IPS-11a (cell line): ENCODE data around the gene OTOA.
"Not testable (repeated sequence)": the region's sequence is repeated elsewhere in the genome, so short reads cannot be mapped to it uniquely, and the experiment has no call there.

Experiments used
- H3K4me3 ChIP-seq: one replicate; pipeline ENCODE4 v1.5.1; 2013; ENCODE audit warnings: low read depth, low read length, control low read depth

OTOA gene

GRCh38 chr16:21667575-21667974 lies 3.8 kb downstream of the OTOA start:
- H3K4me3 ChIP-seq = no peak overlapping the region

- no peak overlapping the region for H3K4me3 ChIP-seq
Observed at GRCh38 chr16:21673469-21673868, 9.7 kb downstream of the OTOA start.

GRCh38 chr16:21674456-21674855 lies 10.7 kb downstream of the OTOA start:
- not testable (repeated sequence) for H3K4me3 ChIP-seq

GRCh38 chr16:21680714-21681113 lies 16.9 kb downstream of the OTOA start:
- not testable (repeated sequence) for H3K4me3 ChIP-seq

- H3K4me3 ChIP-seq = no peak overlapping the region
Observed at GRCh38 chr16:21683184-21683583, 19.4 kb downstream of the OTOA start.

GRCh38 chr16:21684199-21684598 lies 20.4 kb downstream of the OTOA start:
- no peak overlapping the region for H3K4me3 ChIP-seq

- H3K4me3 ChIP-seq = no peak overlapping the region
Observed at GRCh38 chr16:21685034-21685455, 21.3 kb downstream of the OTOA start.

- no peak overlapping the region for H3K4me3 ChIP-seq
Observed at GRCh38 chr16:21689107-21689506, 25.3 kb downstream of the OTOA start.

- H3K4me3 ChIP-seq = not testable (repeated sequence)
Observed at GRCh38 chr16:21690967-21691366, 27.2 kb downstream of the OTOA start.

GRCh38 chr16:21694609-21695008 lies 30.8 kb downstream of the OTOA start:
- H3K4me3 ChIP-seq = no peak overlapping the region

GRCh38 chr16:21697032-21697431 lies 33.3 kb downstream of the OTOA start:
- H3K4me3 ChIP-seq = no peak overlapping the region

- no peak overlapping the region for H3K4me3 ChIP-seq
Observed at GRCh38 chr16:21698169-21699032, 34.6 kb downstream of the OTOA start.

GRCh38 chr16:21701271-21701670 lies 37.5 kb downstream of the OTOA start:
- no peak overlapping the region for H3K4me3 ChIP-seq

- H3K4me3 ChIP-seq = no peak overlapping the region
Observed at GRCh38 chr16:21702276-21702675, 38.5 kb downstream of the OTOA start.

GRCh38 chr16:21703156-21703555 lies 39.4 kb downstream of the OTOA start:
- H3K4me3 ChIP-seq = no peak overlapping the region

GRCh38 chr16:21703589-21704174 lies 39.9 kb downstream of the OTOA start:
- H3K4me3 ChIP-seq = no peak overlapping the region

GRCh38 chr16:21704266-21704665 lies 40.5 kb downstream of the OTOA start:
- H3K4me3 ChIP-seq = no peak overlapping the region

GRCh38 chr16:21704733-21705132 lies 41.0 kb downstream of the OTOA start:
- no peak overlapping the region for H3K4me3 ChIP-seq

- H3K4me3 ChIP-seq = no peak overlapping the region
Observed at GRCh38 chr16:21708533-21709115, 44.9 kb downstream of the OTOA start.

GRCh38 chr16:21710938-21711337 lies 47.2 kb downstream of the OTOA start:
- H3K4me3 ChIP-seq = no peak overlapping the region

GRCh38 chr16:21713549-21714368 lies 50.0 kb downstream of the OTOA start:
- no peak overlapping the region for H3K4me3 ChIP-seq

- not testable (repeated sequence) for H3K4me3 ChIP-seq
Observed at GRCh38 chr16:21714369-21714618, 50.5 kb downstream of the OTOA start.
